Muscle of leg (tissue), 11 donors: ENCODE measurements around the gene SEMA6A. TPM values are rescaled to one million over a fixed set of nuclear protein-coding genes. Genes with fewer than 3 reads are reported as not detected.

Source experiments
- DNase-seq: peaks from one replicate; pipeline ENCODE4 v3.0.0; 2013
- H3K27ac ChIP-seq: one replicate; pipeline ENCODE4 v1.5.1; 2013; ENCODE audit warnings: mild to moderate bottlenecking, low read length, control low read depth
- H3K27me3 ChIP-seq: one replicate; pipeline ENCODE4 v1.6.1; 2013; ENCODE audit warnings: low read length; ENCODE audit not compliant: control insufficient read depth, insufficient read depth
- H3K36me3 ChIP-seq: one replicate; pipeline ENCODE4 v1.6.1; 2013; ENCODE audit warnings: low read length; ENCODE audit not compliant: control insufficient read depth, insufficient read depth
- H3K4me1 ChIP-seq: one replicate; pipeline ENCODE4 v1.6.1; 2013; ENCODE audit warnings: low read length; ENCODE audit not compliant: control insufficient read depth, insufficient read depth
- H3K4me3 ChIP-seq: one replicate; pipeline ENCODE4 v1.5.1; 2013; ENCODE audit warnings: low read length, control low read depth
- H3K9me3 ChIP-seq: replicated peaks from 2 replicates; pipeline ENCODE4 v1.6.1; 2013; ENCODE audit warnings: low read depth, low read length; ENCODE audit not compliant: control insufficient read depth
- WGBS: methylation state at CpG from one replicate; pipeline ENCODE4 v1.1.5; 2013; ENCODE audit warnings: missing lambda C conversion rate; ENCODE audit not compliant: insufficient coverage; 5-methylcytosine and 5-hydroxymethylcytosine counted together
- polyA plus RNA-seq, 8 donors: library from polyadenylated mRNA; unstranded; fragments of 120-200 nt; gene quantifications; one replicate each; pipeline versions ENCODE4 v1.2.1 to v1.2.3, GENCODE V29; 2013; ENCODE audit warnings: inconsistent platforms in 1 of 8, low replicate concordance in 1 of 8; ENCODE audit not compliant: insufficient read length in 8 of 8, insufficient read depth in 1 of 8
- total RNA-seq: library from RNA; stranded (reverse); fragments of 120-200 nt; gene quantifications from one replicate; pipeline ENCODE4 v1.2.4, GENCODE V29; 2013

The SEMA6A gene
- total and polyA plus RNA-seq, 9 donors: 32.7 to 58.2 (median 43.9) TPM

- H3K9me3 ChIP-seq: no peaks in the 10 kb centered on the region
- H3K36me3 ChIP-seq: peaks cover 2% of the 10 kb centered on the region
- no peak overlapping the region for H3K4me3 ChIP-seq
- DNase-seq: peak; percentile 45
- H3K27me3 ChIP-seq: no peaks in the 10 kb centered on the region
- no peak overlapping the region for H3K27ac ChIP-seq
- H3K4me1 ChIP-seq: peaks cover 15% of the 10 kb centered on the region
- no CpG with 5 or more reads among the region's 1 CpG for WGBS
Observed at GRCh38 chr5:116566251-116566650, 8.4 kb downstream of the SEMA6A start.

DNA sequence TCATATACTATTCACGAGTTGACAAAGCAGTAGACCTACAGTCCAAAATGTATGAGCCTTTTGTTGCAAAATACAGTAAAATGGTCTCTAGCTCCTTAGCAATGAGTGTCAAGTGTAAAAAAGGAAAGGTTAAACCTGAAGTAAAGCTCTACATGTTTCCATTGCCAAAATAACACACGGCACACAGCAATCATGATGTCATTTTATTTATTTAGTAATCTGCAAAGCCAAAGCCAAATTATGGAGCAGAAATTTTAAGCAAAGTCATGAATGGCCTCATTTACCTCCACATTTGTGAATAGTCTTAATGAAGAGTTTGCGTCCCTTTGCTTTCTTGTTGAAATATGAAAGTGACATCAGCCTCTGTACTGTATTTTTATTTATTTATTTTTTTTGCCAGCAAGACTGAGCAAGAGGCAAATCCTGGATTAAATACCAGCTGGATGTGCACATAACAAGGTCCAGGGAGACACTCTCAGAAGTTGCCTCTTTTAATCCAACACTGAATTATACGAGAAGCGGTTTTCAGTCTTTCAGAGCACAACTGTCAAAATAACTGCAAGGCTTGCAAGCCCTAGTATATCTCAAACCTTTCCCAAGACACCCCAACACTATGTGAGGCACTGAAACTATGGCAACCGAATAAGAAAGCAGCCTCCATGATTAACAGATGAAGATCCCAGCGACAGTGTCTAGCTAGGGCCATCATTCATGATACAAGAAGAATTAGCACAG, 9.7 kb downstream of the SEMA6A start:
- Histone ChIP-seq H3K27ac (peak overlapping the region; percentile 47), H3K4me1 (peaks cover 10% of the 10 kb centered on the region), H3K27me3 (no peaks in the 10 kb centered on the region), H3K9me3 (no peaks in the 10 kb centered on the region), H3K36me3 (peaks cover 2% of the 10 kb centered on the region), H3K4me3 (no peak overlapping the region)
- peak; percentile 37 for DNase-seq
- 79% methylated on average over 2 of the region's 7 CpGs for WGBS

DNA sequence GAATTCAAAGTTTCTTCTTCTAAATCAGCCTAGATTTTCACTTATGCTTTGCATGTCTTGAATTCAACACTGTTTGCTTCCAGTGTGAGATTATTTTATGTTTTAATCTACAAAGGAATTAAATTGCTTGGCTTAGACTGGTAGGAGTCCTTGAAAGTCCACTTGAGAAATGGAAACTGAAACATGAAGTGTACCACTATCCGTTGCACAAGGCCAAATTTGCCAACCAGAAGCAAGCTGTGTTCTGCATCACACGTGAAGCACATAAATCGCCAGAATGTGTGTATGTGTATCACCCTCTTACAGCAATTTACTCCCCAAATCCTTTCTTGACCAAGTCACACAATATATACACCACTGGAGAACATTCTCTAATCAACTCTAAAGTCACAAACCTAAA, 10.3 kb downstream of the SEMA6A start:
- Histone ChIP-seq H3K9me3 (no peaks in the 10 kb centered on the region), H3K27me3 (no peaks in the 10 kb centered on the region), H3K36me3 (peaks cover 2% of the 10 kb centered on the region), H3K4me1 (peaks cover 7% of the 10 kb centered on the region), H3K27ac (peak overlapping the region; percentile 6), H3K4me3 (no peak overlapping the region)
- peak; percentile 27 for DNase-seq
- whole genome bisulfite sequencing: 67% methylated on average over 1 of the region's 3 CpGs

- no CpG with 5 or more reads among the region's 6 CpGs for WGBS
- peaks cover 7% of the 10 kb centered on the region for H3K4me1 ChIP-seq
- no peaks in the 10 kb centered on the region for H3K27me3 ChIP-seq
- H3K9me3 ChIP-seq: no peaks in the 10 kb centered on the region
- peaks cover 2% of the 10 kb centered on the region for H3K36me3 ChIP-seq
- no peak overlapping the region for H3K27ac ChIP-seq
- no peak overlapping the region for H3K4me3 ChIP-seq
- DNase-seq: no peak
Observed at GRCh38 chr5:116563736-116564308, 10.8 kb downstream of the SEMA6A start.

DNA sequence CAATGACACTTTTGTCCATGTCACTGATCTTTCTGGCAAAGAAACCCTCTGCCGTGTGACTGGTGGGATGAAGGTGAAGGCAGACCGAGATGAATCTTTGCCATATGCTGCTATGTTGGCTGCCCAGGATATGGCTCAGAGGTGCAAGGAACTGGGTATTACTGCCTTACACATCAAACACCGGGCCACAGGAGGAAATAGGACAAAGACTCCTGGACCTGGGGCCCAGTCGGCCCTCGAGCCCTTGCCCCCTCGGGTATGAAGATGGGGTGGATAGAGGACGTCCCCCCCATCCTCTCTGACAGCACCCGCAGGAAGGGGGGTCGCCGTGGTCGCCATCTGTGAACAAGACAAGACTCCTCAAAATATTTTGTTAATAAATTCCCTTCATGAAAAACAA, 12.0 kb downstream of the SEMA6A start:
- 60% methylated on average over 1 of the region's 11 CpGs for WGBS
- peaks cover 2% of the 10 kb centered on the region for H3K36me3 ChIP-seq
- H3K4me1 ChIP-seq: peaks cover 5% of the 10 kb centered on the region
- DNase-seq: no peak
- no peaks in the 10 kb centered on the region for H3K9me3 ChIP-seq
- no peak overlapping the region for H3K4me3 ChIP-seq
- no peak overlapping the region for H3K27ac ChIP-seq
- no peaks in the 10 kb centered on the region for H3K27me3 ChIP-seq

GRCh38 chr5:116561658-116562057, 13.0 kb downstream of the SEMA6A start:
- no peak overlapping the region for H3K4me3 ChIP-seq
- no peaks in the 10 kb centered on the region for H3K27me3 ChIP-seq
- peak; percentile 18 for DNase-seq
- no peaks in the 10 kb centered on the region for H3K9me3 ChIP-seq
- peaks cover under 1% of the 10 kb centered on the region for H3K36me3 ChIP-seq
- peaks cover 7% of the 10 kb centered on the region for H3K4me1 ChIP-seq
- WGBS: no CpG with 5 or more reads among the region's 3 CpGs
- no peak overlapping the region for H3K27ac ChIP-seq

- Histone ChIP-seq H3K4me1 (peaks cover 8% of the 10 kb centered on the region), H3K4me3 (no peak overlapping the region), H3K9me3 (no peaks in the 10 kb centered on the region), H3K36me3 (no peaks in the 10 kb centered on the region), H3K27ac (no peak overlapping the region), H3K27me3 (no peaks in the 10 kb centered on the region)
- DNase-seq: no peak
- WGBS: 83% methylated on average over 4 of the region's 4 CpGs
Observed at GRCh38 chr5:116559673-116560164, 14.9 kb downstream of the SEMA6A start.

GRCh38 chr5:116559239-116559638, 15.4 kb downstream of the SEMA6A start:
- peaks cover 10% of the 10 kb centered on the region for H3K4me1 ChIP-seq
- WGBS: 52% methylated on average over 3 of the region's 16 CpGs
- no peak overlapping the region for H3K27ac ChIP-seq

GRCh38 chr5:116557669-116558271, 16.9 kb downstream of the SEMA6A start:
- Histone ChIP-seq H3K27ac (no peak overlapping the region), H3K9me3 (no peaks in the 10 kb centered on the region), H3K4me1 (peaks cover 13% of the 10 kb centered on the region), H3K27me3 (no peaks in the 10 kb centered on the region), H3K36me3 (no peaks in the 10 kb centered on the region), H3K4me3 (no peak overlapping the region)
- no peak for DNase-seq
- WGBS: no CpG with 5 or more reads among the region's 5 CpGs

More at GRCh38 chr5:116559239-116559638, 15.4 kb downstream of the SEMA6A start:
- Histone ChIP-seq H3K27me3 (no peaks in the 10 kb centered on the region), H3K9me3 (no peaks in the 10 kb centered on the region), H3K36me3 (no peaks in the 10 kb centered on the region), H3K4me3 (no peak overlapping the region)
- DNase-seq: no peak

- Histone ChIP-seq H3K36me3 (no peaks in the 10 kb centered on the region), H3K27me3 (no peaks in the 10 kb centered on the region), H3K27ac (peak overlapping the region; percentile 59), H3K4me1 (peaks cover 15% of the 10 kb centered on the region), H3K9me3 (no peaks in the 10 kb centered on the region), H3K4me3 (no peak overlapping the region)
- WGBS: 40% methylated on average over 1 of the region's 2 CpGs
- DNase-seq: peak; percentile 80
Observed at GRCh38 chr5:116554764-116555163, 19.9 kb downstream of the SEMA6A start.
